Gastroesophageal sphincter (tissue), 4 donors: ENCODE measurements around the gene MAOB. TPM values are rescaled to one million over a fixed set of nuclear protein-coding genes. Genes with fewer than 3 reads are reported as not detected.
A peak's percentile ranks its signal among the peaks of the same experiment; 100 is the strongest.

ENCODE experiments used
- ATAC-seq: fragments of 150-250 bp; one replicate; pipeline ENCODE4 v1.9.1; 2016; ENCODE audit warnings: mild to moderate bottlenecking, moderate library complexity
- H3K27ac ChIP-seq, 4 donors: fragments of 200-600 bp; sonication (generic) in 3 of 4; 1 replicate in 3 of 4; 2 replicates in 1 of 4; pipeline ENCODE4 v1.5.1; 2016 to 2019
- H3K27me3 ChIP-seq: fragments of 200-600 bp; sonication (generic); one replicate; pipeline ENCODE4 v1.5.1; 2019
- H3K36me3 ChIP-seq, 2 donors: fragments of 200-600 bp; sonication (generic); one replicate each; pipeline ENCODE4 v1.5.1; 2019; ENCODE audit warnings: control low read depth in 1 of 2
- H3K4me1 ChIP-seq, 3 donors: fragments of 200-600 bp; sonication (generic); 1 replicate in 2 of 3; 2 replicates in 1 of 3; pipeline ENCODE4 v1.5.1; 2016 to 2019; ENCODE audit warnings: control low read depth in 2 of 3
- H3K4me3 ChIP-seq, 2 donors: fragments of 200-600 bp; sonication (generic); one replicate each; pipeline ENCODE4 v1.5.1; 2019; ENCODE audit warnings: mild to moderate bottlenecking in 1 of 2, moderate library complexity in 1 of 2
- H3K9me3 ChIP-seq, 3 donors: fragments of 200-600 bp; sonication (generic); one replicate each; pipeline ENCODE4 v1.5.1; 2017 to 2019; ENCODE audit warnings: control low read depth in 2 of 3
- CTCF ChIP-seq, 4 experiments: fragments of 200-600 bp in 2 of 4; fragments of 450-650 bp in 2 of 4; sonication (generic) in 1 of 4; IDR thresholded peaks; one replicate each; pipeline ENCODE4 v1.5.1; 2017 to 2019; ENCODE audit warnings: antibody characterized with exemption in 4 of 4, mild to moderate bottlenecking in 2 of 4, moderate library complexity in 2 of 4
- EP300 ChIP-seq: sonication (generic); formaldehyde crosslinking; IDR thresholded peaks from one replicate; pipeline ENCODE4 v1.6.1; 2017; ENCODE audit warnings: antibody characterized with exemption, mild to moderate bottlenecking
- POLR2A ChIP-seq, 2 donors: fragments of 450-650 bp; IDR thresholded peaks; one replicate each; pipeline ENCODE4 v1.6.1; 2017; ENCODE audit warnings: antibody characterized with exemption in 2 of 2, mild to moderate bottlenecking in 2 of 2, moderate library complexity in 1 of 2
- POLR2AphosphoS5 ChIP-seq: sonication (generic); formaldehyde crosslinking; IDR thresholded peaks from one replicate; pipeline ENCODE4 v1.6.1; 2017; ENCODE audit warnings: antibody characterized with exemption
- WGBS, 2 donors: methylation state at CpG; one replicate each; pipeline ENCODE4 v1.1.5; 2018; ENCODE audit warnings: low coverage in 1 of 2; 5-methylcytosine and 5-hydroxymethylcytosine counted together
- total RNA-seq, 4 donors: library from RNA; depleted of rRNA; stranded (reverse); fragments of >200 nt; gene quantifications; one replicate each; pipeline ENCODE4 v1.1.0, GENCODE V29; 2016

MAOB gene
- total RNA-seq, 4 donors from 2014 or later = 24.5 to 92.3 (median 72.2) TPM

- H3K36me3 ChIP-seq = no peaks in the 10 kb centered on the region
- H3K4me3 ChIP-seq = peak overlapping the region; percentile 61
- 34% methylated on average over 7 of the region's 34 CpGs; no CpG with 5 or more reads in 1 of the 2 donors for WGBS, 2 donors
- no peak for ATAC-seq
- peak overlapping the region; percentile 66 to 84 (median 82) for H3K27ac ChIP-seq
- no peaks in the 10 kb centered on the region for H3K9me3 ChIP-seq
- H3K4me1 ChIP-seq = peaks cover 0 to 22% (median 2%) of the 10 kb centered on the region in 3 donors
- no peaks in the 10 kb centered on the region for H3K27me3 ChIP-seq
- TF ChIP-seq POLR2AphosphoS5 (no peak), CTCF (IDR thresholded peaks at IDR 0.05) (no peak), POLR2A (IDR thresholded peaks at IDR 0.05) (no peak), EP300 (no peak)
Measured at GRCh38 chrX:43881410-43882293, 598 bp downstream of the MAOB start.

GRCh38 chrX:43880425-43880824 is 1.8 kb downstream of the MAOB start:
- TF ChIP-seq CTCF (IDR thresholded peaks at IDR 0.05) = no peak
- TF ChIP-seq POLR2A (IDR thresholded peaks at IDR 0.05) = no peak
- no peak for TF ChIP-seq POLR2AphosphoS5
- TF ChIP-seq EP300 = no peak
- Histone ChIP-seq H3K27ac (peak overlapping the region in 2 of 4 donors; percentile 19 to 82), H3K4me1 (peaks cover 0 to 24% (median 2%) of the 10 kb centered on the region in 3 donors), H3K27me3 (no peaks in the 10 kb centered on the region), H3K36me3 (no peaks in the 10 kb centered on the region), H3K9me3 (no peaks in the 10 kb centered on the region), H3K4me3 (no peak overlapping the region)
- WGBS, 2 donors = 20 to 80% methylated on average over 1 to 2 of the region's 2 CpGs
- ATAC-seq = no peak

GRCh38 chrX:43878906-43879526 is 3.2 kb downstream of the MAOB start:
- ATAC-seq = no peak
- Histone ChIP-seq H3K27ac (peak overlapping the region in 2 of 4 donors; percentile 24 to 45), H3K4me3 (no peak overlapping the region)

GRCh38 chrX:43876680-43877079 is 5.6 kb downstream of the MAOB start:
- no peaks in the 10 kb centered on the region for H3K27me3 ChIP-seq
- no peak for TF ChIP-seq POLR2A (IDR thresholded peaks at IDR 0.05)
- no peak for TF ChIP-seq CTCF (IDR thresholded peaks at IDR 0.05)
- no peak for TF ChIP-seq POLR2AphosphoS5
- no peak for TF ChIP-seq EP300
- no peak overlapping the region for H3K27ac ChIP-seq
- WGBS, 2 donors = 0 to 80% methylated on average over 1 to 3 of the region's 3 CpGs
- H3K36me3 ChIP-seq = no peaks in the 10 kb centered on the region
- H3K9me3 ChIP-seq = no peaks in the 10 kb centered on the region
- H3K4me1 ChIP-seq = peaks cover 0 to 24% (median 2%) of the 10 kb centered on the region in 3 donors
- no peak for ATAC-seq
- no peak overlapping the region for H3K4me3 ChIP-seq

More at GRCh38 chrX:43878906-43879526, 3.2 kb downstream of the MAOB start:
- Histone ChIP-seq H3K9me3 (no peaks in the 10 kb centered on the region), H3K36me3 (no peaks in the 10 kb centered on the region), H3K27me3 (no peaks in the 10 kb centered on the region), H3K4me1 (peaks cover 0 to 24% (median 2%) of the 10 kb centered on the region in 3 donors)
- TF ChIP-seq POLR2A (IDR thresholded peaks at IDR 0.05) = no peak
- no peak for TF ChIP-seq CTCF (IDR thresholded peaks at IDR 0.05)
- no peak for TF ChIP-seq POLR2AphosphoS5
- TF ChIP-seq EP300 = no peak
- WGBS, 2 donors = 15 to 28% methylated on average over 4 to 6 of the region's 6 CpGs
